ENCODE measurements around the gene SBSN. TPM values are rescaled to one million over a fixed set of nuclear protein-coding genes. Genes with fewer than 3 reads are reported as not detected.

Gene SBSN
- total and polyA plus RNA-seq, 2 experiments from 2014 or later: 0.19 TPM; not detected in 1

DNA sequence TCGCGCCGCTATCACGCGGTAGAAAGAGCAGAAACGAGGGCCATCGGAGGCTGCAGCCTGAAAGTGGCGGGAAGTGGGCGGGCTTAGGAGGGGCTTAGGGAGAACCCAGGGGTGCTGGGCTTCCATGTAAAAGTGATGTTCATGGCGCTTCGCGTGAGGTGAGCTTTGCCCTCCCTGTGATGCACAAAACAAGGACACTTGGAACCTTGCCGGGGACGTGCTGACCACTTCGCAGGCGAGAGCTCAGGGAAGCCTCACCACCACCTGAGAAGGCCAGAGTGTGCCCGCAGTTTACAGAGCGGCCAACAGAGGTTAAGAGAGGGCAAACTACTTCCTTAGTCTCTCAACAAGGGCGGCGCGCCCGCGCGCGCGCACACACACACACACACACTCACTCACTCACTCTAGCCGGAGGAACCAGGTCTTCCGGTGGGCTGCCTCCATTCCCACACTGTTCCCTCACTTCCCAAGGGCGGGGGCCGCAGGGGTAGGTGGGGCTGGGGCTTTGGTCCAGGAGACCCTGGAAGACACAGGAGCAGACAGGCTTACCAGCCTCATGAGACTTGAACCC is 5.8 kb upstream of the SBSN start:
- H3K36me3 ChIP-seq (replicated peaks; ENCODE audit: insufficient read depth, low read depth): no peaks in the 10 kb centered on the region
- H4K20me1 ChIP-seq (ENCODE audit: insufficient read depth, poor library complexity, severe bottlenecking): no peaks in the 10 kb centered on the region
- no peak overlapping the region for H3K4me3 ChIP-seq
- H3K9me3 ChIP-seq (ENCODE audit: low read depth): no peaks in the 10 kb centered on the region
- H2AFZ ChIP-seq: no peak overlapping the region
- H3K9me2 ChIP-seq (replicated peaks; ENCODE audit: insufficient read depth): no peaks in the 10 kb centered on the region
- no peak for TF ChIP-seq EZH2 (IDR thresholded peaks at IDR 0.05; ENCODE audit: borderline replicate concordance)
- TF ChIP-seq, protein P1, sequence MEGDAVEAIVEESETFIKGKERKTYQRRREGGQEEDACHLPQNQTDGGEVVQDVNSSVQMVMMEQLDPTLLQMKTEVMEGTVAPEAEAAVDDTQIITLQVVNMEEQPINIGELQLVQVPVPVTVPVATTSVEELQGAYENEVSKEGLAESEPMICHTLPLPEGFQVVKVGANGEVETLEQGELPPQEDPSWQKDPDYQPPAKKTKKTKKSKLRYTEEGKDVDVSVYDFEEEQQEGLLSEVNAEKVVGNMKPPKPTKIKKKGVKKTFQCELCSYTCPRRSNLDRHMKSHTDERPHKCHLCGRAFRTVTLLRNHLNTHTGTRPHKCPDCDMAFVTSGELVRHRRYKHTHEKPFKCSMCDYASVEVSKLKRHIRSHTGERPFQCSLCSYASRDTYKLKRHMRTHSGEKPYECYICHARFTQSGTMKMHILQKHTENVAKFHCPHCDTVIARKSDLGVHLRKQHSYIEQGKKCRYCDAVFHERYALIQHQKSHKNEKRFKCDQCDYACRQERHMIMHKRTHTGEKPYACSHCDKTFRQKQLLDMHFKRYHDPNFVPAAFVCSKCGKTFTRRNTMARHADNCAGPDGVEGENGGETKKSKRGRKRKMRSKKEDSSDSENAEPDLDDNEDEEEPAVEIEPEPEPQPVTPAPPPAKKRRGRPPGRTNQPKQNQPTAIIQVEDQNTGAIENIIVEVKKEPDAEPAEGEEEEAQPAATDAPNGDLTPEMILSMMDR (IDR thresholded peaks at IDR 0.05; ENCODE audit: poor library complexity): no peak
- TF ChIP-seq EZH2phosphoT487 (IDR thresholded peaks at IDR 0.05; ENCODE audit: low read depth, severe bottlenecking, unreplicated experiment): no peak
- no peaks in the 10 kb centered on the region for H3K27me3 ChIP-seq
- no peaks in the 10 kb centered on the region for H3K4me1 ChIP-seq (ENCODE audit: insufficient read depth)
- peak; percentile 37 for DNase-seq (ENCODE audit: low spot score)
- no peak overlapping the region for H3K27ac ChIP-seq
- no peaks in the 10 kb centered on the region for H3K79me2 ChIP-seq
- 60% methylated on average over 26 of the region's 30 CpGs for WGBS (ENCODE audit: low lambda C conversion rate, missing lambda C conversion rate)
- H3K4me2 ChIP-seq: no peak overlapping the region

DNA sequence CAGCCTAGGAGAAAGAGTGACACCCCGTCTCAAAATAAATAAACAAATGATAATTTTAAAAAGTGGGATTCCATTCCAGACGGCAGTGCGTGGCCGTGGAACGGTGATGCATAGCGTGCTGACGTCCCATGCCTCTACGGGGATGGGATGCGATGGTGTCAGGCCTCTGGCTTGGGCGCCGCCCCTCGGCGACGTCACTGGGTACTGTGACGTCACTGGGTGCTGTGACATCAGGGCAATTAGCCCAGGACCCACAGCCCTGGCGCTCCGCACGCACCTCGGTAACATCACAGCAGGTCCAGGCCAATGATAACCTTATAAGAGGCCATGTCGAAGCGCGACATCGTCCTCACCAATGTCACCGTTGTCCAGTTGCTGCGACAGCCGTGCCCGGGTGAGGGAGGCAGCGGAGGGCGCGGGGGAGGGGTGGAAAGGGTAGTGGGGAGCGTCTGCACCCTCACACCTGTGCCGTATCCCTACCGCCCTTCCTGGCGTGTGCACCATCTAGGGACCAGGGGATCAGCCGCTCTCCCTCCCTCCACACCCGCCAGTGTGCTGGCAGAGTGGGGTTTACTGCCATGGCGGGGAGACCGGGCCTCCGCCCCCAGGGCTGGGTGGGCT is 5.2 kb upstream of the SBSN start, which contains the start of gene GAPDHS:
Gene GAPDHS (plus strand): TSS at position 256 of the 621 bp plus-strand sequence. CDS start 72 bp downstream, at position 328.
- WGBS (ENCODE audit: low lambda C conversion rate, missing lambda C conversion rate): 89% methylated on average over 34 of the region's 39 CpGs
- H3K79me2 ChIP-seq: no peaks in the 10 kb centered on the region
- H4K20me1 ChIP-seq (ENCODE audit: insufficient read depth, poor library complexity, severe bottlenecking): no peaks in the 10 kb centered on the region
- H3K27me3 ChIP-seq: no peaks in the 10 kb centered on the region
- no peaks in the 10 kb centered on the region for H3K9me3 ChIP-seq (ENCODE audit: low read depth)
- no peak within 1 kb of the TSS for H2AFZ ChIP-seq
- no peak within 1 kb of the TSS for H3K4me3 ChIP-seq
- H3K4me1 ChIP-seq (ENCODE audit: insufficient read depth): no peaks in the 10 kb centered on the region
- H3K9me2 ChIP-seq (replicated peaks; ENCODE audit: insufficient read depth): no peaks in the 10 kb centered on the region
- H3K4me2 ChIP-seq: no peak within 1 kb of the TSS
- no peaks in the 10 kb centered on the region for H3K36me3 ChIP-seq (replicated peaks; ENCODE audit: insufficient read depth, low read depth)
- TF ChIP-seq EZH2phosphoT487 (IDR thresholded peaks at IDR 0.05; ENCODE audit: low read depth, severe bottlenecking, unreplicated experiment) (no peak), EZH2 (IDR thresholded peaks at IDR 0.05; ENCODE audit: borderline replicate concordance) (no peak)
- TF ChIP-seq, protein P1 (IDR thresholded peaks at IDR 0.05; ENCODE audit: poor library complexity): no peak
- no peak for DNase-seq (ENCODE audit: low spot score)
- no peak within 1 kb of the TSS for H3K27ac ChIP-seq

DNA sequence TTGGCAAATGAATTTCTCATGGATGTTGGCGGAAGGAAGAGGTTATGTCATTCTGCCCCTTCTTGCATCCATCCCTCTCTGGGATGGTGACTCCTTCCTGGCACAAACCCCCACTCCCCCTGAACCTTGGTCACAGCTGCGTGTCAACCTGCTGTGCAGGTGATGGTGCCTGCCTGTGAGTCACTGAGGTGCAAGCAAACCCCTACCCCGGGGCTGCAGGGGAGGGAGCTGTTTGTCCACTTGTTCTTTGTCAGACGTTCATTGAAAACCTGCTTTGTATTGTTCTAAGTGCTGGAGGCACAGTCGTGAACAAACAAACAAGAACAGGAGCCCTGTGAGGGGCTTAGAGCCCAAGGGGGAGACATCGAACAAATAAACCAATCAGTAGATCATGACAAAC is 3.2 kb upstream of the SBSN start:
- no peaks in the 10 kb centered on the region for H3K36me3 ChIP-seq (replicated peaks; ENCODE audit: insufficient read depth, low read depth)
- TF ChIP-seq, protein P1 (IDR thresholded peaks at IDR 0.05; ENCODE audit: poor library complexity): no peak
- no peak for TF ChIP-seq EZH2phosphoT487 (IDR thresholded peaks at IDR 0.05; ENCODE audit: low read depth, severe bottlenecking, unreplicated experiment)
- no peak for TF ChIP-seq EZH2 (IDR thresholded peaks at IDR 0.05; ENCODE audit: borderline replicate concordance)
- H4K20me1 ChIP-seq (ENCODE audit: insufficient read depth, poor library complexity, severe bottlenecking): no peaks in the 10 kb centered on the region
- no peaks in the 10 kb centered on the region for H3K79me2 ChIP-seq
- H3K4me1 ChIP-seq (ENCODE audit: insufficient read depth): no peaks in the 10 kb centered on the region
- H3K4me3 ChIP-seq: no peak overlapping the region
- no peak for DNase-seq (ENCODE audit: low spot score)
- 41% methylated on average over 6 of the region's 6 CpGs for WGBS (ENCODE audit: low lambda C conversion rate, missing lambda C conversion rate)
- H3K27me3 ChIP-seq: no peaks in the 10 kb centered on the region
- no peak overlapping the region for H2AFZ ChIP-seq
- H3K27ac ChIP-seq: no peak overlapping the region
- H3K9me3 ChIP-seq (ENCODE audit: low read depth): no peaks in the 10 kb centered on the region
- H3K9me2 ChIP-seq (replicated peaks; ENCODE audit: insufficient read depth): no peaks in the 10 kb centered on the region
- H3K4me2 ChIP-seq: no peak overlapping the region

Data from hepatocyte (in vitro differentiated cells).